MM.1S (cell line): ENCODE data around the gene ELOVL2.

Experiments
- CTCF ChIP-seq: fragments of 300-600 bp; sonication (generic); IDR thresholded peaks from 2 replicates; pipeline ENCODE4 v1.5.1; 2016; ENCODE audit warnings: antibody characterized with exemption, low read length, mixed read lengths
- EZH2 ChIP-seq: fragments of 300-600 bp; sonication (generic); optimal IDR thresholded peaks from 2 replicates; pipeline ENCODE3; 2017; ENCODE audit warnings: low read depth, mild to moderate bottlenecking, antibody characterized with exemption, low read length, mixed read lengths

- TF ChIP-seq CTCF (no peak), EZH2 (no peak)
Measured at GRCh38 chr6:11083956-11084355, 39.9 kb upstream of the ELOVL2 start.
